Ovary (tissue), 3 donors: ENCODE measurements around the gene TIMP2.

Source experiments
- CTCF ChIP-seq, 3 donors: fragments of 450-650 bp in 2 of 3; fragments of 200-600 bp in 1 of 3; IDR thresholded peaks; one replicate each; pipeline versions ENCODE4 v1.5.1 to v1.8.0; 2016 to 2022; ENCODE audit warnings: antibody characterized with exemption in 3 of 3, mild to moderate bottlenecking in 1 of 3
- POLR2A ChIP-seq: fragments of 450-650 bp; IDR thresholded peaks from one replicate; pipeline ENCODE4 v1.6.1; 2017; ENCODE audit warnings: antibody characterized with exemption, mild to moderate bottlenecking, moderate library complexity
- donor health status: DM: no; HTN: no; CAD: no.

GRCh38 chr17:78884876-78885667, 40.1 kb downstream of the TIMP2 start:
- no peak for TF ChIP-seq POLR2A
- TF ChIP-seq CTCF (IDR thresholded peaks at IDR 0.05), result no peak
